ENCODE measurements around the gene PRPF8.
A peak's percentile ranks its signal among the peaks of the same experiment; 100 is the strongest.
"Not testable (repeated sequence)": the region's sequence is repeated elsewhere in the genome, so short reads cannot be mapped to it uniquely, and the experiment has no call there.

The PRPF8 gene

GRCh38 chr17:1684378-1685189 lies at the start of gene PRPF8:
TSS of gene PRPF8 (minus strand) at chr17:1684867. CDS start at chr17:1684571, 296 bp downstream.
- peak; percentile 94 to 96 for DNase-seq (ENCODE audit: low read depth in 1 of 2, low spot score in 1 of 2)

- no peak for DNase-seq (ENCODE audit: low read depth in 1 of 2, low spot score in 1 of 2)
Measured at GRCh38 chr17:1733759-1734158, 49.1 kb upstream of the PRPF8 start.

GRCh38 chr17:1732833-1733321 lies 48.2 kb upstream of the PRPF8 start:
- DNase-seq (ENCODE audit: low read depth in 1 of 2, low spot score in 1 of 2): no peak

- DNase-seq (ENCODE audit: low read depth in 1 of 2, low spot score in 1 of 2): no peak
Measured at GRCh38 chr17:1732241-1732832, 47.7 kb upstream of the PRPF8 start.

GRCh38 chr17:1731194-1731506 lies 46.5 kb upstream of the PRPF8 start:
- DNase-seq (ENCODE audit: low read depth in 1 of 2, low spot score in 1 of 2): no peak

- DNase-seq (ENCODE audit: low read depth in 1 of 2, low spot score in 1 of 2): no peak
Measured at GRCh38 chr17:1730326-1731193, 45.9 kb upstream of the PRPF8 start.

GRCh38 chr17:1729966-1730325 lies 45.3 kb upstream of the PRPF8 start:
- DNase-seq (ENCODE audit: low read depth in 1 of 2, low spot score in 1 of 2): no peak

- DNase-seq (ENCODE audit: low read depth in 1 of 2, low spot score in 1 of 2): no peak
Measured at GRCh38 chr17:1727876-1728630, 43.4 kb upstream of the PRPF8 start.

- DNase-seq (ENCODE audit: low read depth in 1 of 2, low spot score in 1 of 2): no peak
Measured at GRCh38 chr17:1727258-1727789, 42.7 kb upstream of the PRPF8 start.

GRCh38 chr17:1726626-1727257 lies 42.1 kb upstream of the PRPF8 start:
- no peak for DNase-seq (ENCODE audit: low read depth in 1 of 2, low spot score in 1 of 2)

GRCh38 chr17:1725642-1726511 lies 41.2 kb upstream of the PRPF8 start:
- no peak for DNase-seq (ENCODE audit: low read depth in 1 of 2, low spot score in 1 of 2)

GRCh38 chr17:1724869-1725641 lies 40.4 kb upstream of the PRPF8 start:
- DNase-seq (ENCODE audit: low read depth in 1 of 2, low spot score in 1 of 2): no peak

- DNase-seq (ENCODE audit: low read depth in 1 of 2, low spot score in 1 of 2): peak; percentile 74 to 79
Measured at GRCh38 chr17:1724351-1724868, 39.7 kb upstream of the PRPF8 start, which contains the start of gene WDR81. TSS of gene WDR81 (plus strand) at chr17:1724704. CDS start at chr17:1724960, 256 bp downstream.

GRCh38 chr17:1722022-1722421 lies 37.4 kb upstream of the PRPF8 start:
- not testable (repeated sequence) for DNase-seq (ENCODE audit: low read depth in 1 of 2, low spot score in 1 of 2)

GRCh38 chr17:1720856-1721386 lies 36.3 kb upstream of the PRPF8 start:
- peak; percentile 39 to 50 for DNase-seq (ENCODE audit: low read depth in 1 of 2, low spot score in 1 of 2)

- no peak for DNase-seq (ENCODE audit: low read depth in 1 of 2, low spot score in 1 of 2)
Measured at GRCh38 chr17:1718362-1719165, 33.9 kb upstream of the PRPF8 start.

All from activated T-helper 1 cell treated with anti-CD3 and anti-CD28 coated beads, Interleukin-2, amount 50 U/mL, for 16 hours (primary cell).